HG02623 (cell line): ENCODE results near the gene NLGN2.

Experiments
- ATAC-seq: cut with Tn5 transposase; IDR thresholded peaks from one replicate; pipeline ENCODE4 v1.9.1; 2021; ENCODE audit warnings: moderate library complexity; ENCODE audit not compliant: unreplicated experiment

Gene NLGN2

GRCh38 chr17:7436556-7437368 lies 29.1 kb downstream of the NLGN2 start:
- ATAC-seq = no peak

GRCh38 chr17:7437369-7437863 lies 29.8 kb downstream of the NLGN2 start:
- ATAC-seq = no peak

- ATAC-seq = no peak
These were observed 30.4 kb downstream of the NLGN2 start for GRCh38 chr17:7437950-7438614.

- ATAC-seq = no peak
These were observed 31.2 kb downstream of the NLGN2 start for GRCh38 chr17:7438656-7439460.

GRCh38 chr17:7439462-7440112 lies 31.9 kb downstream of the NLGN2 start, which contains the start of gene FGF11:
FGF11 (plus strand) TSS chr17:7439512; CDS start chr17:7439621, 109 bp downstream.
- no peak for ATAC-seq

GRCh38 chr17:7440113-7440833 lies 32.6 kb downstream of the NLGN2 start:
- ATAC-seq = no peak

GRCh38 chr17:7440834-7441195 lies 33.2 kb downstream of the NLGN2 start:
- ATAC-seq = no peak

GRCh38 chr17:7441266-7441665 lies 33.6 kb downstream of the NLGN2 start:
- ATAC-seq = no peak

GRCh38 chr17:7442142-7442541 lies 34.5 kb downstream of the NLGN2 start:
- ATAC-seq = no peak

GRCh38 chr17:7443499-7444485 lies 36.1 kb downstream of the NLGN2 start:
- ATAC-seq = no peak

- ATAC-seq = no peak
These were observed 37.3 kb downstream of the NLGN2 start, which contains the start of gene CHRNB1 for GRCh38 chr17:7444682-7445618. CHRNB1 (plus strand) TSS chr17:7445061; CDS start chr17:7445128, 67 bp downstream.

GRCh38 chr17:7445619-7445968 lies 37.9 kb downstream of the NLGN2 start:
- no peak for ATAC-seq

- ATAC-seq = no peak
These were observed 40.8 kb downstream of the NLGN2 start for GRCh38 chr17:7448461-7448860.

GRCh38 chr17:7459961-7460545 lies 52.4 kb downstream of the NLGN2 start:
- ATAC-seq = no peak

- ATAC-seq = no peak
These were observed 53.4 kb downstream of the NLGN2 start for GRCh38 chr17:7460850-7461660.

GRCh38 chr17:7462474-7463371 lies 55.1 kb downstream of the NLGN2 start:
- ATAC-seq = no peak
